GM23248 (cell line): ENCODE data around the gene SH3YL1. TPM values are rescaled to one million over a fixed set of nuclear protein-coding genes. Genes with fewer than 3 reads are reported as not detected.

Experiments used
- DNase-seq: peaks from one replicate; pipeline ENCODE4 v3.0.0-alpha.2; 2015
- H2AFZ ChIP-seq: fragments of 200-600 bp; sonication (generic); 2 replicates; pipeline ENCODE4 v1.6.1; 2016; ENCODE audit warnings: antibody characterized with exemption
- H3F3A ChIP-seq: fragments of 200-600 bp; sonication (generic); 2 replicates; pipeline ENCODE4 v1.6.1; 2016; ENCODE audit warnings: mild to moderate bottlenecking, antibody characterized with exemption, mixed run types; ENCODE audit not compliant: insufficient read depth
- H3K27ac ChIP-seq: fragments of 200-600 bp; sonication (generic); 2 replicates; pipeline ENCODE4 v1.5.1; 2016; ENCODE audit warnings: mild to moderate bottlenecking
- H3K27me3 ChIP-seq: fragments of 200-600 bp; sonication (generic); replicated peaks from 2 replicates; pipeline ENCODE4 v1.6.1; 2016; ENCODE audit warnings: mild to moderate bottlenecking; ENCODE audit not compliant: insufficient read depth
- H3K36me3 ChIP-seq: fragments of 200-600 bp; sonication (generic); 2 replicates; pipeline ENCODE4 v1.6.1; 2016; ENCODE audit warnings: low read depth, mild to moderate bottlenecking
- H3K4me1 ChIP-seq: fragments of 200-600 bp; sonication (generic); 2 replicates; pipeline ENCODE4 v1.6.1; 2016; ENCODE audit warnings: mild to moderate bottlenecking; ENCODE audit not compliant: insufficient read depth
- H3K4me2 ChIP-seq: fragments of 200-600 bp; sonication (generic); one replicate; pipeline ENCODE4 v1.6.1; 2016; ENCODE audit warnings: mild to moderate bottlenecking; ENCODE audit not compliant: unreplicated experiment
- H3K4me3 ChIP-seq: fragments of 200-600 bp; sonication (generic); 2 replicates; pipeline ENCODE4 v1.5.1; 2016; ENCODE audit warnings: mild to moderate bottlenecking
- H3K79me2 ChIP-seq: fragments of 200-600 bp; sonication (generic); 2 replicates; pipeline ENCODE4 v1.6.1; 2016; ENCODE audit warnings: mild to moderate bottlenecking; ENCODE audit not compliant: insufficient read depth
- H3K9ac ChIP-seq: fragments of 200-600 bp; sonication (generic); 2 replicates; pipeline ENCODE4 v1.6.1; 2016; ENCODE audit warnings: mild to moderate bottlenecking
- H3K9me2 ChIP-seq: fragments of 200-600 bp; sonication (generic); 2 replicates; pipeline ENCODE4 v1.6.1; 2016; ENCODE audit warnings: mixed run types, mild to moderate bottlenecking, moderate library complexity; ENCODE audit not compliant: insufficient read depth
- H3K9me3 ChIP-seq: fragments of 200-600 bp; sonication (generic); one replicate; pipeline ENCODE4 v1.6.1; 2017; ENCODE audit warnings: low read depth
- H4K20me1 ChIP-seq: fragments of 200-600 bp; sonication (generic); 2 replicates; pipeline ENCODE4 v1.6.0; 2016; ENCODE audit not compliant: insufficient read depth
- EZH2 ChIP-seq: fragments of 200-600 bp; sonication (generic); IDR thresholded peaks from 2 replicates; pipeline ENCODE4 v1.6.1; 2018; ENCODE audit warnings: antibody characterized with exemption, mild to moderate bottlenecking; ENCODE audit not compliant: insufficient read depth, poor library complexity, severe bottlenecking
- EZH2phosphoT487 ChIP-seq: fragments of 200-600 bp; sonication (generic); IDR thresholded peaks from 2 replicates; pipeline ENCODE4 v1.6.1; 2018; ENCODE audit warnings: antibody characterized with exemption, moderate library complexity, mild to moderate bottlenecking, low read depth; ENCODE audit not compliant: insufficient read depth
- WGBS, 2 experiments: methylation state at CpG; one replicate each; pipeline ENCODE4 v1.1.6; 2015 to 2017; ENCODE audit warnings: low lambda C conversion rate in 2 of 2, low coverage in 1 of 2; ENCODE audit errors: missing lambda C conversion rate in 2 of 2; 5-methylcytosine and 5-hydroxymethylcytosine counted together
- in situ Hi-C: fragments of 300-500 bp; cut with MboI; formaldehyde crosslinking; loops from 2 replicates; pipeline ENCODE4 v1.15.0; 2020
- polyA plus RNA-seq: library from polyadenylated mRNA; unstranded; fragments of >200 nt; fragmentation: Nextera tagmentation; extraction: Ambion mirVana; gene quantifications from 2 replicates; pipeline ENCODE4 v1.2.1, GENCODE V29; 2016
- total RNA-seq: library from RNA; depleted of rRNA; stranded (reverse); fragments of >200 nt; shearing (Covaris generic); gene quantifications from 2 replicates; pipeline ENCODE4 v1.2.3, GENCODE V29; 2014

SH3YL1 gene
- total and polyA plus RNA-seq, 2 experiments from 2014 or later = 24.0 to 25.2 TPM

DNA sequence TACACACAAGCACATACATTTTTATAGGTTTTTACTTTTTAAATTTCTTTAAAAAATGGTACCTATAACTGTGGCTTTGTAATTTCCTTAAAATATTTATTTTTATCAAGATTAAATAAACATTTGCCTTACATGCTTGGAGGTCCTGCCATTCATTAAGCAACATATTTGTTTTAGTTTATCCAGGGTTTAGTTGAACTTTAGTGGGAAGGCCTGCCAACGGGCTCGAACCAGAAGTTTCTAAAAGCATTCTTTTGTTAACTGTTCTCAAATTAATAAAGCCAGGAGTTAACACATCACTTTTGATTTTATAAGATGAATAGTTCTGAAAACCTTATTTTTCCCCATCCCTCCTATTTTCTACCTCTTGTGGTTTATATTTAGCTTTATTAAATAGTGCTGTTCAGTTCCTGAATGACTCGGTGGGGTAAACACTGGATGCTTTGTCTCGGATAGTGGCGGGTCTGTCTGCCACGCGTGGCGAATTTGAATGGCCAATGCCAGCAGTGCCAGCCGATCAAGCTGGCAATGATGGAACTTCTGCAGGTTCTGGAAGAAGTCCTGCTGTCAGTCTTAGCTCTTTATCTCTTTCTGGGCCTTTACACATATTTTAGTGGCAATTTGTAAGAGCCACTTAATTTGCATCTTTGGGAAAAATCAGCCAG is 32.2 kb downstream of the SH3YL1 start:
- H3K36me3 ChIP-seq = peaks cover 3% of the 10 kb centered on the region; the same call in 1 of the 2 replicates
- no peaks in the 10 kb centered on the region for H3F3A ChIP-seq
- H3K27ac ChIP-seq = no peak overlapping the region
- WGBS, 2 experiments = 70 to 74% methylated on average over 9 of the region's 9 CpGs
- H3K27me3 ChIP-seq = no peaks in the 10 kb centered on the region
- in situ Hi-C loops = no loop called here
- no peak overlapping the region for H2AFZ ChIP-seq
- H3K4me1 ChIP-seq = no peaks in the 10 kb centered on the region
- no peaks in the 10 kb centered on the region for H3K79me2 ChIP-seq
- no peak for DNase-seq
- TF ChIP-seq EZH2 (no peak), EZH2phosphoT487 (no peak)
- H3K9me2 ChIP-seq = no peaks in the 10 kb centered on the region
- H3K9me3 ChIP-seq = no peaks in the 10 kb centered on the region
- H3K9ac ChIP-seq = no peak overlapping the region
- no peaks in the 10 kb centered on the region for H4K20me1 ChIP-seq
- no peak overlapping the region for H3K4me2 ChIP-seq
- no peak overlapping the region for H3K4me3 ChIP-seq

DNA sequence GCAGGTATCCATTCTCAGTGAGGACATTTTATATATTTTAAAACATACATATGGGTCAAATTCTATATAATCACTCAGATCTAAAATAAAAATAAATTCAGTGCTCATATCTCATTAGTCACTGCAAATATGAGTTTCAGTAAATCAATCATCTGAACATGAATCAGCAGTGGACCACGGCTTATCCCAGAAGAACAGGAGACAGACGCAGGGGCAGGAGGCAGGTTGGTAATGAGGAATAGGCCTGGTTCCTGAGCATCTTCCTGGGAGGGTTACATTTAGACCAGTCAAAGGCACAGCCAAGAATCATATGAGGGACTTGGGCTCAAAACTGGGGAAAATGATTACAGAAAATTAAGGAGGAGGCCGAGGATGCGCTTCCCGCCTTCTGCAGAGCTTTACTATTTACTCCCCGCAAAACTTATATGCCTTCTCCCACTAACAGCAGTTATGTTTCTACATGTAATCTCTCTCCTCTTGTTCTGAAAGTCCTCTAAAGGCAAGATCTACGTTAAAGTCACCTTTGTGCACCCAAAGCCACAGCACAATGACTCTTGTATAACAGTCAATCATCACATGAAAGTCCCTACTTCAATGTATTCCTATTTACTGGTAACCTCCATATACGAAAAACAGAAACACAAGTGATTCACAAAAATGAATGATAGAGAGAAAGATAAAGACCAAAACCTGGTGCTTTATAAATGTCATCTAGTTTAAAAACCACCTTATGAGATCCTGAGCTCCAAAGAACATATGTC is 35.1 kb downstream of the SH3YL1 start:
- Histone ChIP-seq H3K4me3 (no peak overlapping the region), H3K9me2 (no peaks in the 10 kb centered on the region), H3K4me2 (no peak overlapping the region), H3K9me3 (no peaks in the 10 kb centered on the region), H3K36me3 (peaks cover 13% of the 10 kb centered on the region; the same call in 1 of the 2 replicates), H3K27me3 (no peaks in the 10 kb centered on the region), H3F3A (no peaks in the 10 kb centered on the region), H3K27ac (no peak overlapping the region), H3K4me1 (no peaks in the 10 kb centered on the region), H2AFZ (no peak overlapping the region), H4K20me1 (no peaks in the 10 kb centered on the region), H3K79me2 (no peaks in the 10 kb centered on the region), H3K9ac (no peak overlapping the region)
- in situ Hi-C loops = no loop called here
- no peak for TF ChIP-seq EZH2
- no peak for TF ChIP-seq EZH2phosphoT487
- WGBS, 2 experiments = 85 to 92% methylated on average over 8 of the region's 8 CpGs
- no peak for DNase-seq

DNA sequence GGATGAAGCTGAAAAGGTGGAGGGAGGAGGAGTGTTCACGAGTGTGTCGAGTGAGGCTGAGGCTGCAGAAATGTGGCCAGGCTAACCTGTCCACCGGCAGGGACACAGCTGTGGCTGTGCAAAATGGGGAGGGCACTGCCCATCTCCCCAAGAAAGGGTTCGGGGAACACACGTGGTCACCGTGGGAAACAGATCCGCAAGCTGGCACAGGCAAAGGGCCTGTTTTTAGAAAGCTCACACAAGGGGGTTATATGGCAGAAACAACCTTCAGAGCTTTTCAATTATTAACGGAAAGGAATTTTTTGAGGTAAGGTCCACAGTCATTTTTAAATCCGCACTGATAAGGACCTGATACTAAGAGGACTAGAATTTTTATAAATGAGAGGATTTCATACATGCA is 35.7 kb downstream of the SH3YL1 start:
- WGBS, 2 experiments = 94 to 95% methylated on average over 9 of the region's 9 CpGs
- no peaks in the 10 kb centered on the region for H3K4me1 ChIP-seq
- no peaks in the 10 kb centered on the region for H3F3A ChIP-seq
- no peak overlapping the region for H3K9ac ChIP-seq
- no peaks in the 10 kb centered on the region for H3K27me3 ChIP-seq
- no peaks in the 10 kb centered on the region for H4K20me1 ChIP-seq
- H3K4me2 ChIP-seq = no peak overlapping the region
- no peak for DNase-seq
- no peak overlapping the region for H3K27ac ChIP-seq
- H2AFZ ChIP-seq = no peak overlapping the region
- no peaks in the 10 kb centered on the region for H3K79me2 ChIP-seq
- TF ChIP-seq EZH2phosphoT487 (no peak), EZH2 (no peak)
- peaks cover 13% of the 10 kb centered on the region; the same call in 1 of the 2 replicates for H3K36me3 ChIP-seq
- in situ Hi-C loops = no loop called here
- no peaks in the 10 kb centered on the region for H3K9me3 ChIP-seq
- no peaks in the 10 kb centered on the region for H3K9me2 ChIP-seq
- H3K4me3 ChIP-seq = no peak overlapping the region

DNA sequence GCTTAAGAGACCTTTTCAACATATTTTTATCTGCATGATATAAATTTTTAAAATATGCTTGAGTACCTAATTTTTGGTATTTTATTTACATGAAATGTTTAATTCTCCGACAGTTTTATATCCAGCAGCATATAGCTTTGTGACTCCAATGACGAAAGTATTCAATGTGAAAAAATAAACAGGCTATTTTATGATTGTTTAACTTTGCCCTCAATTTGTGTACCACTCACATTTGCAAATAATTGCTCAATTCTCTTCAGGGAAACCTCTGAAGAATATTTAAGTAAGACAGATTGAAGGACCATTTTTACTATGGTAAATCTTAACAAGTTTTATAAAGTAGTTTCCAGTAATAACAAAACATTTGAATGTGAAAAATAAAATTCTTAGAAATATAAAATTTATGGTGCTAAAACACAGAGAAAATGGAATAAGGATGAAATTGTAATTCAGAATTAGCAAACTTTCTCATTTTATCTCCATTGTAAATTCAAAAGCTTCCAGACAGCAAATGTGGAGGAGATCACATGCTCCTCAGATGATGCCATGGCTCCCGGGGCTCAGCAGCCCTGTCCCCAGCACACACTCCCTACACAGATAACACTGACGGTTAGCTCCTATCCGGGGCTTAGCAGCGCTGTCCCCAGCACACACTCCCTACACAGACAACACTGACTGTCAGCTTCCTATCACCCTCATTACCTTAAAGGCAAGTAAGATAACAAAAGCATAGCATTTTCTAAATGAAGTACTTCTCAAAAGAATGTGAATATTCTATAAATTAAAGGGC is 39.7 kb downstream of the SH3YL1 start:
- H3K27ac ChIP-seq = no peak overlapping the region
- no peak overlapping the region for H3K9ac ChIP-seq
- no peaks in the 10 kb centered on the region for H3K27me3 ChIP-seq
- H3K4me1 ChIP-seq = no peaks in the 10 kb centered on the region
- no peak overlapping the region for H2AFZ ChIP-seq
- H3K36me3 ChIP-seq = peaks cover 18% of the 10 kb centered on the region; the same call in 1 of the 2 replicates
- H3K9me2 ChIP-seq = no peaks in the 10 kb centered on the region
- no peaks in the 10 kb centered on the region for H3K79me2 ChIP-seq
- in situ Hi-C loops = no loop called here
- DNase-seq = no peak
- H3F3A ChIP-seq = no peaks in the 10 kb centered on the region
- H3K4me2 ChIP-seq = no peak overlapping the region
- 94 to 95% methylated on average over 6 of the region's 6 CpGs for WGBS, 2 experiments
- TF ChIP-seq EZH2 (no peak), EZH2phosphoT487 (no peak)
- H4K20me1 ChIP-seq = no peaks in the 10 kb centered on the region
- H3K9me3 ChIP-seq = no peaks in the 10 kb centered on the region
- no peak overlapping the region for H3K4me3 ChIP-seq
